ENCODE data around the gene AGR2. TPM values are rescaled to one million over a fixed set of nuclear protein-coding genes. Genes with fewer than 3 reads are reported as not detected.

AGR2 gene
- total RNA-seq, 1 donor from 2014 or later, result 116 TPM

GRCh38 chr7:16742547-16742946 is 62.3 kb downstream of the AGR2 start:
- no peak for TF ChIP-seq CTCF (conservative IDR thresholded peaks at IDR 0.05)
- no peaks in the 10 kb centered on the region for H3K9me3 Mint-ChIP-seq
- no peak for DNase-seq (ENCODE audit: extremely low spot score, unreplicated experiment)
- H3K4me3 Mint-ChIP-seq, result no peak overlapping the region
- H3K27me3 Mint-ChIP-seq, result no peaks in the 10 kb centered on the region
- H3K4me1 Mint-ChIP-seq (ENCODE audit: unreplicated experiment), result peaks cover 5% of the 10 kb centered on the region
- no peaks in the 10 kb centered on the region for H3K36me3 Mint-ChIP-seq
- H3K27ac Mint-ChIP-seq, result no peak overlapping the region

Other genes with a start within 250 kb of the AGR2 start
- gene ANKMY2, start 159.2 kb downstream of the AGR2 start, total RNA-seq (ENCODE audit: low replicate concordance), result 15.2 and 21.5 TPM in 2 replicates
- 73.3 and 89.8 TPM in 2 replicates for gene BZW2, start 158.8 kb downstream of the AGR2 start, total RNA-seq (ENCODE audit: low replicate concordance)
- 65.1 and 99.5 TPM in 2 replicates for gene TSPAN13, start 51.2 kb downstream of the AGR2 start, total RNA-seq (ENCODE audit: low replicate concordance)
- 5.2 and 10.4 TPM in 2 replicates for gene AGR3, start 77.0 kb upstream of the AGR2 start, total RNA-seq (ENCODE audit: low replicate concordance)